SK-N-SH treated with all-trans-retinoic acid at 6 μM for 48 hours (cell line): Measurements from ENCODE around the gene PGAP1.

ENCODE experiments used
- ATAC-seq: fragments of 200-7000 bp; cut with Tn5 transposase; 3 replicates; pipeline ENCODE4 v1.9.1; 2020; ENCODE audit warnings: mild to moderate bottlenecking, moderate library complexity
- ARNTL ChIP-seq: fragments of 450-650 bp; formaldehyde crosslinking; IDR thresholded peaks from 2 replicates; pipeline ENCODE4 v1.5.0; 2020; ENCODE audit warnings: low read depth, mild to moderate bottlenecking, moderate library complexity, borderline replicate concordance
- BACH2 ChIP-seq: fragments of 250-450 bp; sonication (Bioruptor Pico); IDR thresholded peaks from 2 replicates; pipeline ENCODE4 v1.9.0; 2021; ENCODE audit warnings: mild to moderate bottlenecking, borderline replicate concordance
- CREB5 ChIP-seq: fragments of 250-450 bp; sonication (Bioruptor Pico); IDR thresholded peaks from 2 replicates; pipeline ENCODE4 v1.5.1; 2020; ENCODE audit warnings: low read depth, mild to moderate bottlenecking, moderate library complexity
- CSDC2 ChIP-seq: fragments of 250-450 bp; sonication (Bioruptor Pico); IDR thresholded peaks from 2 replicates; pipeline ENCODE4 v1.5.0; 2020; ENCODE audit warnings: mild to moderate bottlenecking, moderate library complexity
- CSRNP3 ChIP-seq: fragments of 250-450 bp; sonication (Bioruptor Pico); IDR thresholded peaks from 2 replicates; pipeline ENCODE4 v1.5.1; 2021; ENCODE audit warnings: mild to moderate bottlenecking, moderate library complexity
- ESRRG ChIP-seq: fragments of 250-450 bp; sonication (Bioruptor Pico); IDR thresholded peaks from 2 replicates; pipeline ENCODE4 v1.6.1; 2021; ENCODE audit warnings: mild to moderate bottlenecking
- GLIS3 ChIP-seq: fragments of 250-450 bp; sonication (Bioruptor Pico); IDR thresholded peaks from 2 replicates; pipeline ENCODE4 v1.5.0; 2020; ENCODE audit warnings: mild to moderate bottlenecking, moderate library complexity
- ISL1 ChIP-seq: fragments of 250-450 bp; sonication (Bioruptor Pico); IDR thresholded peaks from 2 replicates; pipeline ENCODE4 v2.1.2; 2022; ENCODE audit warnings: mild to moderate bottlenecking, moderate library complexity
- OSR1 ChIP-seq: fragments of 250-450 bp; sonication (Bioruptor Pico); IDR thresholded peaks from 2 replicates; pipeline ENCODE4 v1.8.0; 2022; ENCODE audit warnings: moderate library complexity, mild to moderate bottlenecking, inconsistent platforms
- POU6F1 ChIP-seq: fragments of 250-450 bp; sonication (Bioruptor Pico); IDR thresholded peaks from 2 replicates; pipeline ENCODE4 v1.8.0; 2021; ENCODE audit warnings: low read depth, mild to moderate bottlenecking, moderate library complexity, borderline replicate concordance
- PPARA ChIP-seq: fragments of 250-450 bp; sonication (Bioruptor Pico); IDR thresholded peaks from 2 replicates; pipeline ENCODE4 v1.5.0; 2020; ENCODE audit warnings: mild to moderate bottlenecking, borderline replicate concordance
- RARB ChIP-seq: fragments of 250-450 bp; sonication (Bioruptor Pico); IDR thresholded peaks from 2 replicates; pipeline ENCODE4 v1.8.0; 2021; ENCODE audit warnings: mild to moderate bottlenecking, moderate library complexity
- SNAI2 ChIP-seq: fragments of 250-450 bp; sonication (Bioruptor Pico); IDR thresholded peaks from 2 replicates; pipeline ENCODE4 v1.5.0; 2020; ENCODE audit warnings: mild to moderate bottlenecking, moderate library complexity
- TCF4 ChIP-seq: fragments of 250-450 bp; sonication (Bioruptor Pico); IDR thresholded peaks from 2 replicates; pipeline ENCODE4 v1.8.0; 2021; ENCODE audit warnings: mild to moderate bottlenecking, moderate library complexity, borderline replicate concordance
- TOX ChIP-seq: fragments of 250-450 bp; sonication (Bioruptor Pico); IDR thresholded peaks from 2 replicates; pipeline ENCODE4 v1.8.0; 2021; ENCODE audit warnings: mild to moderate bottlenecking, moderate library complexity, borderline replicate concordance
- ZC3H10 ChIP-seq: fragments of 250-450 bp; sonication (Bioruptor Pico); IDR thresholded peaks from 2 replicates; pipeline ENCODE4 v1.5.1; 2021; ENCODE audit warnings: mild to moderate bottlenecking, moderate library complexity
- ZFP3 ChIP-seq: fragments of 250-450 bp; sonication (Bioruptor Pico); IDR thresholded peaks from 2 replicates; pipeline ENCODE4 v1.5.0; 2020; ENCODE audit warnings: mild to moderate bottlenecking, moderate library complexity
- ZFP30 ChIP-seq: fragments of 450-650 bp; formaldehyde crosslinking; IDR thresholded peaks from 2 replicates; pipeline ENCODE4 v1.5.0; 2022; ENCODE audit warnings: mild to moderate bottlenecking, moderate library complexity
- ZNF565 ChIP-seq: fragments of 450-650 bp; formaldehyde crosslinking; conservative IDR thresholded peaks from 2 replicates; pipeline ENCODE4 v1.5.0; 2020; ENCODE audit warnings: low read depth, mild to moderate bottlenecking, moderate library complexity
- ZNF70 ChIP-seq: fragments of 450-650 bp; formaldehyde crosslinking; IDR thresholded peaks from 2 replicates; pipeline ENCODE4 v1.5.0; 2020; ENCODE audit warnings: mild to moderate bottlenecking, moderate library complexity
- ZNF8 ChIP-seq: fragments of 450-650 bp; formaldehyde crosslinking; IDR thresholded peaks from 2 replicates; pipeline ENCODE4 v1.5.0; 2020; ENCODE audit warnings: mild to moderate bottlenecking, moderate library complexity
- TF ChIP-seq, protein P1 (sequence below): fragments of 250-450 bp; sonication (Bioruptor Pico); IDR thresholded peaks from 2 replicates; pipeline ENCODE4 v1.5.0; 2020; ENCODE audit warnings: mild to moderate bottlenecking, moderate library complexity
- TF ChIP-seq, protein P2 (sequence below): fragments of 250-450 bp; sonication (Bioruptor Pico); IDR thresholded peaks from 2 replicates; pipeline ENCODE4 v1.8.0; 2020; ENCODE audit warnings: mild to moderate bottlenecking, moderate library complexity, borderline replicate concordance

The PGAP1 gene

GRCh38 chr2:196851088-196851487 lies 75.4 kb downstream of the PGAP1 start (continued):
- TF ChIP-seq CREB5 (CRISPR knock-in tag) (no peak), TCF4 (no peak), ZNF70 (CRISPR knock-in tag) (no peak), ZNF565 (CRISPR knock-in tag) (no peak)

GRCh38 chr2:196849895-196850294 lies 76.6 kb downstream of the PGAP1 start:
- ATAC-seq = peak; percentile 95
- TF ChIP-seq ZNF70 (CRISPR knock-in tag) (no peak), CSRNP3 (no peak), RARB (CRISPR knock-in tag) (no peak), CSDC2 (no peak), ESRRG (no peak), ARNTL (CRISPR knock-in tag) (no peak), OSR1 (CRISPR knock-in tag) (no peak), SNAI2 (CRISPR knock-in tag) (no peak), POU6F1 (CRISPR knock-in tag) (no peak), ZNF565 (CRISPR knock-in tag) (no peak), TCF4 (no peak), GLIS3 (no peak), BACH2 (CRISPR knock-in tag) (no peak), ZFP3 (CRISPR knock-in tag) (no peak)
- TF ChIP-seq, protein P1, sequence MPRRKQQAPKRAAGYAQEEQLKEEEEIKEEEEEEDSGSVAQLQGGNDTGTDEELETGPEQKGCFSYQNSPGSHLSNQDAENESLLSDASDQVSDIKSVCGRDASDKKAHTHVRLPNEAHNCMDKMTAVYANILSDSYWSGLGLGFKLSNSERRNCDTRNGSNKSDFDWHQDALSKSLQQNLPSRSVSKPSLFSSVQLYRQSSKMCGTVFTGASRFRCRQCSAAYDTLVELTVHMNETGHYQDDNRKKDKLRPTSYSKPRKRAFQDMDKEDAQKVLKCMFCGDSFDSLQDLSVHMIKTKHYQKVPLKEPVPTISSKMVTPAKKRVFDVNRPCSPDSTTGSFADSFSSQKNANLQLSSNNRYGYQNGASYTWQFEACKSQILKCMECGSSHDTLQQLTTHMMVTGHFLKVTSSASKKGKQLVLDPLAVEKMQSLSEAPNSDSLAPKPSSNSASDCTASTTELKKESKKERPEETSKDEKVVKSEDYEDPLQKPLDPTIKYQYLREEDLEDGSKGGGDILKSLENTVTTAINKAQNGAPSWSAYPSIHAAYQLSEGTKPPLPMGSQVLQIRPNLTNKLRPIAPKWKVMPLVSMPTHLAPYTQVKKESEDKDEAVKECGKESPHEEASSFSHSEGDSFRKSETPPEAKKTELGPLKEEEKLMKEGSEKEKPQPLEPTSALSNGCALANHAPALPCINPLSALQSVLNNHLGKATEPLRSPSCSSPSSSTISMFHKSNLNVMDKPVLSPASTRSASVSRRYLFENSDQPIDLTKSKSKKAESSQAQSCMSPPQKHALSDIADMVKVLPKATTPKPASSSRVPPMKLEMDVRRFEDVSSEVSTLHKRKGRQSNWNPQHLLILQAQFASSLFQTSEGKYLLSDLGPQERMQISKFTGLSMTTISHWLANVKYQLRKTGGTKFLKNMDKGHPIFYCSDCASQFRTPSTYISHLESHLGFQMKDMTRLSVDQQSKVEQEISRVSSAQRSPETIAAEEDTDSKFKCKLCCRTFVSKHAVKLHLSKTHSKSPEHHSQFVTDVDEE (CRISPR knock-in tag) = no peak
- TF ChIP-seq, all 23 proteins: peak for 0

DNA sequence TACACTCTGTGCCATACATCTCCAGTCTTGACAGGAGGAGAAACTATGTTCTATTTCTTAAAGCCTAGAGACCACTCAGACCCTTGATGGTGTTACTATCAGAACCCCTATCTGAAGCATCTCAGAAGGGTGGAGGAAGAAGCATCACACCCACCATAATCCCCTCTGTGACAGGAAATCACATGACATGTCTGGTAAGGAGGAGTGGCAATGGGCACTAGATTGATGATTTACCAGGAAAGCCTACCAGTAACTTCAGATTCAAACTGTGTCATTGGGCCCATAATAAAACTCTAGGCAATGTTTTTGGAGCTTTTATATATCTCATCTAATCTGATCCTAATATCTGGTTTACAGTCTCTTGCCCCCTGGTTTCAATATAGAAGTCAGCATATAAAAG lies 80.2 kb downstream of the PGAP1 start:
- ATAC-seq = no peak
- TF ChIP-seq, protein P1 (CRISPR knock-in tag) = no peak
- no peak for TF ChIP-seq BACH2 (CRISPR knock-in tag)
- no peak for TF ChIP-seq GLIS3
- no peak for TF ChIP-seq RARB (CRISPR knock-in tag)
- TF ChIP-seq ZC3H10 = no peak
- TF ChIP-seq ZNF565 (CRISPR knock-in tag) = no peak
- no peak for TF ChIP-seq ESRRG
- TF ChIP-seq OSR1 (CRISPR knock-in tag) = no peak
- no peak for TF ChIP-seq ZFP30 (CRISPR knock-in tag)
- TF ChIP-seq CSRNP3 = no peak
- no peak for TF ChIP-seq ZNF8
- no peak for TF ChIP-seq TOX (CRISPR knock-in tag)
- no peak for TF ChIP-seq ISL1 (CRISPR knock-in tag)
- TF ChIP-seq PPARA (CRISPR knock-in tag) = no peak
- TF ChIP-seq, protein P2, sequence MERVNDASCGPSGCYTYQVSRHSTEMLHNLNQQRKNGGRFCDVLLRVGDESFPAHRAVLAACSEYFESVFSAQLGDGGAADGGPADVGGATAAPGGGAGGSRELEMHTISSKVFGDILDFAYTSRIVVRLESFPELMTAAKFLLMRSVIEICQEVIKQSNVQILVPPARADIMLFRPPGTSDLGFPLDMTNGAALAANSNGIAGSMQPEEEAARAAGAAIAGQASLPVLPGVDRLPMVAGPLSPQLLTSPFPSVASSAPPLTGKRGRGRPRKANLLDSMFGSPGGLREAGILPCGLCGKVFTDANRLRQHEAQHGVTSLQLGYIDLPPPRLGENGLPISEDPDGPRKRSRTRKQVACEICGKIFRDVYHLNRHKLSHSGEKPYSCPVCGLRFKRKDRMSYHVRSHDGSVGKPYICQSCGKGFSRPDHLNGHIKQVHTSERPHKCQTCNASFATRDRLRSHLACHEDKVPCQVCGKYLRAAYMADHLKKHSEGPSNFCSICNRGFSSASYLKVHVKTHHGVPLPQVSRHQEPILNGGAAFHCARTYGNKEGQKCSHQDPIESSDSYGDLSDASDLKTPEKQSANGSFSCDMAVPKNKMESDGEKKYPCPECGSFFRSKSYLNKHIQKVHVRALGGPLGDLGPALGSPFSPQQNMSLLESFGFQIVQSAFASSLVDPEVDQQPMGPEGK = no peak
- no peak for TF ChIP-seq SNAI2 (CRISPR knock-in tag)
